Transverse colon (tissue), 4 donors: ENCODE data around the gene PRCD.

Experiments used
- POLR2AphosphoS5 ChIP-seq, 3 donors: sonication (generic); formaldehyde crosslinking; IDR thresholded peaks; one replicate each; pipeline ENCODE4 v1.6.1; 2016; ENCODE audit warnings: antibody characterized with exemption in 3 of 3
- TF ChIP-seq, protein P1 (sequence below), 5 experiments: fragments of 200-600 bp in 3 of 5; fragments of 450-650 bp in 2 of 5; sonication (generic) in 3 of 5; IDR thresholded peaks; 1 replicate in 2 of 5; 2 replicates in 3 of 5; pipeline ENCODE4 v1.5.1; 2016 to 2017; ENCODE audit warnings: antibody characterized with exemption in 5 of 5, inconsistent platforms in 3 of 5, mild to moderate bottlenecking in 2 of 5, moderate library complexity in 1 of 5

DNA sequence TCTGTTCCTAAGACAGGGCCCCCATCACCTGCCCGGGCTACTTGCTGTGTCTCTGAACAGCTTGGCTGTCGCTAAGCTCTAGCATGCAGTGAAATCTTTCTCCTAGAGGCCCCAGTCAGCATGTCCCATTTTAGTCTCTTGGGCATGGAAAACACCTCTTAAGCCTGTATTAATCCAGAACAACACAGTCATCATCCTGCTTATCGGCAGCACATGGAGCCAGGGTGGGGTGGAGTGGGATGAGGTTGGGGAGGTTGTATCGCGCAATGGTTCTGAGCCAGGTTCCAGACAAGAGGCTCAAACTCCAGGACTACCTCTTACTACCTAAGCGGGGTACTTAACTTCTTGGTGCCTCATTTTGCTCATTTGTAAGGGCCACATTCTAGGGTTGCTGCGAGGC lies 38.0 kb downstream of the PRCD start:
- TF ChIP-seq, protein P1, sequence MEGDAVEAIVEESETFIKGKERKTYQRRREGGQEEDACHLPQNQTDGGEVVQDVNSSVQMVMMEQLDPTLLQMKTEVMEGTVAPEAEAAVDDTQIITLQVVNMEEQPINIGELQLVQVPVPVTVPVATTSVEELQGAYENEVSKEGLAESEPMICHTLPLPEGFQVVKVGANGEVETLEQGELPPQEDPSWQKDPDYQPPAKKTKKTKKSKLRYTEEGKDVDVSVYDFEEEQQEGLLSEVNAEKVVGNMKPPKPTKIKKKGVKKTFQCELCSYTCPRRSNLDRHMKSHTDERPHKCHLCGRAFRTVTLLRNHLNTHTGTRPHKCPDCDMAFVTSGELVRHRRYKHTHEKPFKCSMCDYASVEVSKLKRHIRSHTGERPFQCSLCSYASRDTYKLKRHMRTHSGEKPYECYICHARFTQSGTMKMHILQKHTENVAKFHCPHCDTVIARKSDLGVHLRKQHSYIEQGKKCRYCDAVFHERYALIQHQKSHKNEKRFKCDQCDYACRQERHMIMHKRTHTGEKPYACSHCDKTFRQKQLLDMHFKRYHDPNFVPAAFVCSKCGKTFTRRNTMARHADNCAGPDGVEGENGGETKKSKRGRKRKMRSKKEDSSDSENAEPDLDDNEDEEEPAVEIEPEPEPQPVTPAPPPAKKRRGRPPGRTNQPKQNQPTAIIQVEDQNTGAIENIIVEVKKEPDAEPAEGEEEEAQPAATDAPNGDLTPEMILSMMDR (IDR thresholded peaks at IDR 0.05), result no peak
- TF ChIP-seq POLR2AphosphoS5 (IDR thresholded peaks at IDR 0.05), result no peak
